DMS114 treated with DMSO at 0.1 percent for 48 hours (cell line): ENCODE data around the gene NCAN.
"Not testable (repeated sequence)": the region's sequence is repeated elsewhere in the genome, so short reads cannot be mapped to it uniquely, and the experiment has no call there.

Experiments
- DNase-seq: peaks from one replicate; lab custom pipeline; 2025; ENCODE audit not compliant: unreplicated experiment; lab: John Stamatoyannopoulos, UW

The NCAN gene

GRCh38 chr19:19223636-19224035, 11.9 kb downstream of the NCAN start:
- no peak for DNase-seq

GRCh38 chr19:19224150-19224851, 12.5 kb downstream of the NCAN start:
- no peak for DNase-seq

GRCh38 chr19:19224852-19225494, 13.2 kb downstream of the NCAN start:
- DNase-seq, result no peak

DNA sequence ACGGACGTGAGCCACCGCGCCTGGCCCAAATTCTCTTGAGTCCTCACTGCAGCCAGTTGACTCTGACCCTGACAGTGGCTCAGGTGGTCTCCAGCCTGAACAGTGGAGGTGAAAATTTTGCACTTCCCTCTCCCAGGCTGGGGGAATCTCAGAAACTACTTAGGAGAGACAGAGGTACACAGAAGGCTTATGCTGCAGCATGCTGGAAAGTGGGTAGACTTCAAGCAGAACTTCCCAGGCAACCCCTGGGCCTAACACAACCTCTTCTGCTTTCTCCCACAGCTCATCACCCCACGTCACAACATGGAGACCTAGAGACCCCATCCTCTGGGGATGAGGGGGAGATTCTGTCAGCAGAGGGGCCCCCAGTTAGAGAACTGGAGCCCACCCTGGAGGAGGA, 14.4 kb downstream of the NCAN start:
- DNase-seq, result no peak

- no peak for DNase-seq
Observed at GRCh38 chr19:19226663-19227062, 14.9 kb downstream of the NCAN start.

GRCh38 chr19:19227217-19227616, 15.5 kb downstream of the NCAN start:
- no peak for DNase-seq

- no peak for DNase-seq
Observed at GRCh38 chr19:19229701-19230100, 17.9 kb downstream of the NCAN start.

DNA sequence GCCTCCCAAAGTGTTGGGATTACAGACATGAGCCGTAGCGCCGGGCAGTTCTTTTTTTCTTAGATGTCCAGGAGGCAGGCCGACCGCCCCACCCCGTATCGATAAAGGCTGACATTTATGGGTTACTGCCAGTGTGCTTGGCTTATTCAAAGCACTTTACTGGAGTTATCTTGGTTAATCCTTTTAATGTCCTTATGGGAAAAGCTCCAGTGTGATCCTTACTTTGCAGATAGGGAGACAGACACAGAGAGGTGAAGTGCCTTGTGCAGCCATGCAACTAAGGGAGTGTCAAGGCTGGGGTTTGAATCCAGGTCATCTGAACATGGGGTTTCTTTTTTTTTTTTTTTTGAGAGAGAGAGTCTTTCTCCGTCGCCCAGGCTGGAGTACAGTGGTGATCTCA, 19.2 kb downstream of the NCAN start:
- no peak for DNase-seq

GRCh38 chr19:19232261-19232721, 20.5 kb downstream of the NCAN start:
- DNase-seq, result no peak

- DNase-seq, result no peak
Observed at GRCh38 chr19:19234220-19234816, 22.6 kb downstream of the NCAN start.

- DNase-seq, result no peak
Observed at GRCh38 chr19:19236173-19236572, 24.4 kb downstream of the NCAN start.

- no peak for DNase-seq
Observed at GRCh38 chr19:19238126-19238894, 26.6 kb downstream of the NCAN start.

GRCh38 chr19:19239675-19240074, 27.9 kb downstream of the NCAN start:
- DNase-seq, result no peak

- DNase-seq, result no peak
Observed at GRCh38 chr19:19240476-19240875, 28.7 kb downstream of the NCAN start.

DNA sequence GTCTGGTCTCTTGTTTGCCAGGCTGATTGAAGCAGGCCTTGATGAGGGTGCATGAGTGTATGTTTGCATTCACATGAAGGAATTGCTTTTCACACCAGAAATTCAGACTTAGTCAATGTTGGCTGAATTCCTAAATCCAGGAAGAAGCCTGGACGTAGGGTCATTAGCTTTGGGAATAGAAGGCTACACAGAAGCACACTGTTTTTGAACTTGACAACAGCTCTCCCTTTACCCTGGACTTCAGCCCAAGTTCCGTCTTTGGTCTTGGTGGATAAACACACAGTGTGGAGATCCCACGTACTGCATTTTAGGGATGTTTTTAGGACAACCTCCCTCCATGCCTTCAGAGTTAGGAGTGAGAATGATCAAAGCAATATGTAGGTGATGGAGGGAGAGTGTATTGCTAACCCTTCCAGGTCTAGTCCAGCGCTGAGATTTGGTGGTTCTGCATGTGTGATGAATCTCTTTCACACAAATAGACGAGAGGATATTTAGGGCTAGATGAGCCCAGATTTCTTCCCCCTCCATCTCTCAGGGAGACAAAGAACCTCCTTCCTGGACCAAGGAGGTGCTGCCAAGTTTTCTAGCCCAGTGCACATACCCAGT, 38.5 kb downstream of the NCAN start:
- no peak for DNase-seq

DNA sequence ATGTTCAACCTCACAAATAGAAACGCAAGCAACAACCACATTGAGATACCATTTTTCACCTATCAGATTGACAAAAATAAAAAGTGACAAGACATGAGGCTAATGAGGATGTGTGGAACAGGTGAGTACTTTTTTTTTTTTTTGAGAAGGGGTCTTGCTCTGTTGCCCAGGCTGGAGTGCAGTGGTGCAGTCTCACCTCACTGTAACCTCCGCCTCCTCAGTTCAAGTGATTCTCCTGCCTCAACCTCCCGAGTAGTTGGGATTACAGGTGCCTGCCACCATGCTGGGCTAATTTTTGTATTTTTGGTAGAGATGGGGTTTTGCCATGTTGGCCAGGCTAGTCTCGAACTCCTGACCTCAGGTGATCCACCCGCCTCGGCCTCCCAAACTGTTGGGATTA, 41.7 kb downstream of the NCAN start:
- DNase-seq, result not testable (repeated sequence)

DNA sequence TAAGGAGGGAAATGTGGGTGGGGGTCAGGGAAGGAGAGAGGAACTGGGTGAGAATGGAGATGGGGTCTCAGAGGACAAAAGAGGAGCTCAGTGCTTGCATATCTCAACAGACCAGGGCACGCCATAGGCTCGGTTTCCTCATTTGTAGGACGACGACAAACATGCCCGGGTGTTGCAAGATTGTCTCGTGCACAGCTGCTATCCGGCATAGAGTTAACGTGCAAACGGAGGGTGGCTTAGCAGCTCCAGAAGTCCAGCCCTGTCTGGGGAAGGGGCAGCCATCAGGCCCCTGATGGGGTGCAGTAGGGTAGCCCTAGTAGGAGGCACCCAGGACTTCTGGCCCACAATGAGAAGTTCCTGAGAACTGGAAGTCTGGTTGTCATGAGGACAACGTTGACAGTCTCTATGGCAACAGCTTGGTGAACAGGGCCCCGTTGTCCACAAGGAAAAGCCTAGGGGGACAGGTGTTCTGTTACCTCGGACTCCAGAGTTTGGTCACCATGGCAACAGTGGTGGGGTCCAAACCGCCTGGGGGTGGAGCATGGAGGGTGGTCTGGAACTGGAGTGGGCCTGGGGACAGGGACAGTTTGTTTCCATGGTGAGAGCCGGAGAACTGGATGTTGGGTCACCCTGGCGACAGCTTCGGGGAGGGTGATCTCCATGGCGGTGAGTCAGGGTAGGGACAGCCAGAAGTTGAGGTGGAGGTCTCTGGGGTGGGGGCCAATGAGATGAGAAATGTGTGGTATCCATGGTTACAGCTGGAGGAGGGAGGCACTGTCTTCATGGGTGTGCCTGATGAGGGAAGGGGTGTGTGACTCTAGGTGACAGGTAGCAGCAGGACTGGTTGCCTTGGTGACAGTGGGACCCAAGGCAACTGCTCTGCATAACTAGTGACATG, 44.6 kb downstream of the NCAN start:
- no peak for DNase-seq

- no peak for DNase-seq
Observed at GRCh38 chr19:19257137-19257536, 45.4 kb downstream of the NCAN start.

DNA sequence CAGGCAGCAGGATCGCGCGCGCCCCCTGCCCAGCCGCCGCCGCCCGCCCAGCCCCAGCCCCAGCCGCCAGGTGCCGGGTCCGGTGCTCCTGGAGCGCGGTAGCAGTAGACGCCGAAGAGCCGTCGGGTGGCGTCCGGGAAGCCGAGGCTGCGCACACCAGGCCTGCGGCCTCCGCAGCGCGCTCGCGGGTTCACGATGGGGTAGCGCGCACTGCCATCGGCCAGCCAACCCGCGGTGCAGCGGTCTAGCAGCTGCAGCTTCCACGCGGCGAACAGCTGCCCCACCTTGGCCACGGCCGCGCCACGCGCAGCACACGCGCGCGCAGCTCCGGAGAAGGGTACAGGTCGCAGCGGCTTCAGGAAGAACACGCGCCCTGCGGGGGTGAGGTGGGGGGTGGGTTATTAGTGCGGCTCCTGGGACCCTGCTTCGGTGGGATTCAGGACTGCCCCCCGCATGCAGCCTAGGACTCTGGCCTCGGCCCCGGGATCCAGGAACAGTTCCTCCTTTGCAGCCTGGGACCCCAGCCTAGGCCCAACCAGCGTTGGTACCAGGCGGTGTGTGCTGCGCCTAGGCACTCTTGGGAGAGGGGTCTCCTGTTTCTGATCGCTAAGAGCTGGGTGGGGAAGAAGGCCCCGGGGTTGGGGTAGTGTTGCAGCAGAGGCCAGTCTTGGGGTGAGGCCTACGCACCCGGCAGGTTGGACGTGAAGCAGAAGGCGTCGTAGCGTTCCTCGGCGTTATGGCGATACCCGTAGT, 46.3 kb downstream of the NCAN start:
- DNase-seq, result no peak
